ENCODE results near the gene PSMC4.

PSMC4 gene

DNA sequence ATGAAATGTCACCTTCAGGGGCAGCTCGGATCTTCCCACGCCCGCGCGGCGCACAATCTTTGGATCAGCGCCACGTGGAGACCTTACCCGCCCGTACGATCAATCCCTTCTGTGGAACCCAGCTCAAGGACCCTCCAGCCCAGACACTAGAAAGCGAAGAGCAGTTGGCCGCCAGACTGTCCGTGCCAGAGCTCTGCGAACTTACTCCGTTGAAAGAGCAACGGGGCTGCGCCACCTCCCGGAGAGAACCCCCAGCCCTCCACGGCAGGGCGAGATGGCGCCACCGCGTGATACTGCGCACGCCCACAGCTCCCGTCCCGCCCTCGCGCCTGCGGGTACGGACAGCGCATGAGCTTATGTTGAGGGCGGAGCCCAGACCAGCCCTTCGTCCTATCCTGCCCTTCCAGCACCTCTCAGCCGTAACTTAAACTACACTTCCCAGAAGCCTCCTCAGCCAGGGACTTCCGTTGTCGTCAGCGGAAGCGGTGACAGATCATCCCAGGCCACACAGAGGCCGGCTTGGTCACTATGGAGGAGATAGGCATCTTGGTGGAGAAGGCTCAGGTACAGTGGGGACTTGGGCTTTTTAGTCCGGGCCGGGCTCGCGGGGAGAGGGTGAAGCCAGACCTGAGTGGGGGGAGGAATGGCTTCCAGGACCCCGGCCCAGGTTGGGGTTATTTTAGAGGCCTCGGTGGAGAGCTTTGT is at the start of gene PSMC4:
Gene PSMC4, plus strand, starts transcription at position 491 of the 705 bp plus-strand sequence. Its CDS starts 38 bp downstream, at position 529.
- peak; percentile 97 for DNase-seq

DNA sequence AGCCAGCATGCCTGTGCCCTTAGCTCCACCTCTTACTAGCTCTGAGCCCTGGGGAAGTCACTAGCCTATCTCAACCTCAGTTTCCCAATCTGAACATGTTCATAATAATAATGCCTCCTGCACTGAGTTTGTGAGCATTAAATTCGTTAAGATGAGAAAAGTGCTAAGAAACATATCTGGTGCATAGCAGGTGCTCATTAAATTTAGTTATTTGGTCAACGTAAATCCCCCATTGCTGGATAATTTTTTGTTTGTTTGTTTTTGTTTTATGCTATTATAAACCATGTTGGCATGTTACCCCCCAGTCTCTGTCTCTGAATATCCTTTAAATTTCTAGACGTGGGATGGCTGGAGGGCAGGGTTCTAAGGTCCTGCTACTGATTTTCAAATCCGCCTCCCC is 47.1 kb upstream of the PSMC4 start:
- no peak for DNase-seq

DNA sequence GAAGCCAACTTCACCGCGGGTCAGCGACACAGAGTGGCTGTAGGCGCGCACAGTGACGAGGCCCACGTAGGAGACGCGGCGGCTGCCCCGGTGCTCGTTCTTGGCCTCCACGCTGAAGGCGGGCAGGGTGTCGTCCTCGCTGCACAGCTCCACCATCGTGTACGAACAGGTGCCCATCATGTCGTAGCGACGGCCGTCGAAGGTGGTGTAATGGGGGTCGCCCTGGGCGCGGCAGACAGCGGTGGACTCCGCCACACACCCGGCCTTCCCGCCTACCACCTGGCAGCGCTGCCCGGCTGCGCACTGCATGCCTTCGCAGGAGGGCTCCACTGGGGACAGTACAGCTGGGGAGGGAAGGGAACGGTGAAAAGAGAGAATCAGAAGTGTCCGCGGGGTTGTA is 46.6 kb upstream of the PSMC4 start:
- no peak for DNase-seq

DNA sequence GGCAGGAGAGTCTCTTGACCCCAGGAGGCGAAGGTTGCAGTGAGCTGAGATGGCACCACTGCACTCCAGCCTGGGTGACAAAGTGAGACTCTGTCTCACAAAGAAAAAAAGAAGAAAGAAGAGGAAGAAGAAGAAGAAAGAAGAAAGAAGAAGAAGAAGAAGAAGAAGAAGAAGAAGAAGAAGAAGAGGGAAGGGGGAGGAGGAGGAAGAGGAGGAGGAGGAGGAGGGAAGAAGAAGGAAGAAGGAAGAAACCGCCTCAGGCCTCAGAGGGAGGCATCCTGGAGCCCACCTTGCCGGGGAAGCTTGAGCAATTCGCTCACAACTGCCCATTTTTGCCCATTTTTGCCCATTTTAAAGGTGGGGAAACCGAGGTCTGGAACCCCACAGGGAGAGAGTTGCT is 46.0 kb upstream of the PSMC4 start:
- DNase-seq = no peak

DNA sequence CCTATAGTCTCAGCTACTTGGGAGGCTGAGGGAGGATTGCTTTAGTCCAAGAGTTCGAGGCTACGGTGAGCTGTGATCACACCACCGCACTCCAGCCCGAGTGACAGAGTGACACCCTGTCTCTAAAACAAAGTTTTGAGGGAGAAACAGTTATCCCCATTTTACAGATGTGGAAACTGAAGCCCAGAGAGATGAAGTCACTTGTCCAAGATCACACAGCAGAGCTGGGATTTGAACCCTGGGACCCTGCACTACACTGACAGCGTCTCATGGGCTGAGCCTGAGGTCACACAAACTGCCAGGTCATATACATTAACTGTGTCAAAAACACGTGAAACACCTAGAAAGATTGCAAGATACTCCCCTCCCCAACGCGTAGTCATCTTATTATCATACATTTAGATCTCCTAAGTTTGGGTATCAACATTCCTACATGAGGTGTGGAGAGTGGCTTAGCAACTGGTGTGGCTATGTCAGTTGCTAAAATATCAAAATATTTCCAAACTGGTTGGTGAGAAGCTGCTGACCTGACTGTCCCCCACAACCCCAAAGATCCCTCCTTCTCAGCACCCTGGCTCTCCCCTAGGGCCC is 44.7 kb upstream of the PSMC4 start:
- no peak for DNase-seq

DNA sequence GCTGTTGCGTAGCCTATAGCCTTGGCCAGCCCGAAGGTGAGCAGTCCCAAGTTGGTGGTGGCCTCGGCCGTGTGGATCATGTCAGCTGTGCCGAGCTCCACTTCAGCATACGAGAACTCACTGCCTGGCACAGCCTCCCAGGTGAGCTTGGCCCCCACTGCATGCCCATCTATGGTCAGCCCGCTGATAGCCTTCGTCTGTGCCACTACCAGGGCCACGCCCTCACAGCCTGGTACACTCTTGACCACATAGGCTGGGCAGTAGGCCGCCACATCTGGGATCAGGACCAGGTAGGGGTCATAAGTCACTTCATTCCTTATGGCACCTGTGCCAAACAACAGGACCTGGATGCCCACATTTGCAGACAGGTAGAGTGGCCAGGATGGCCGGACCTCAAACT is 43.9 kb upstream of the PSMC4 start:
- DNase-seq = no peak

DNA sequence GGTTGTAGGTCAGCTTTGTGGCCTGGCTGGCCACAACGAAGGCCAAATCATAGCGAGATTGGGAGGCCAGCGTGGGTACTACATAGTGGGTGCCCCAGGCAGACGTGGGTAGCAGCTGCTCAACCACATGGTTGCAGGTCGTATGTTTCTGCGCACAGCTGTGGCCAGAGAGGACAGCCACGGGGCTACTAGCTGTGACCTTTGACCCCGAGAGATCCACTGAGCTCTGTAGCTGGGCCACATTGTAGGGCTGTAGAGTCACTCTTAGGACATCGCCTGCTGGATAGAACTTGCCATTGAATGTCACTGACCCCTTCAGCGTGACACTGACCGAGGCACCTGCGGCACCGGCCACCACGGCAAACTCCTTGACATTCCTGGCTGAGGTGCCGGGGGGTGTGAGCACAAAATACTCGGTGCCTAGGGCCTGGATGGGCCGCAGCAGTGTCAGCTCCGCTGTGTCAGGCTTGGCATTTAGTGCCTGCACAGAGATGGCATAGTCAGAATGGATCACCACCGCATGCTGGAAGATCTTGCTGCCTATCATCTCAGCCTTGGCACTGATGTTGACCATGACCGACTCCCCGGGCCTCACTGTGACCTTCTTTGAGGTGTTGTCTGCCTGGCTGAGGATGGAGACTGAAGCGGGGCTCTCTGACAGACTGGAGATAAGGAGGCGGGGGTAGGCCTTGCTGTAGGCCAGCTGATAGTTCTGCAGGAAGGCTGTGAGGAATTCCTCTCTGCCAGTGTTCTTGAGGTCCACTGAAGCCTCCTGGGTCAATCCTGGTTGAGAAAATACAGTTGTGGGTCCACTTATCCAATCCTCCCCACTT is 43.2 kb upstream of the PSMC4 start:
- no peak for DNase-seq

DNA sequence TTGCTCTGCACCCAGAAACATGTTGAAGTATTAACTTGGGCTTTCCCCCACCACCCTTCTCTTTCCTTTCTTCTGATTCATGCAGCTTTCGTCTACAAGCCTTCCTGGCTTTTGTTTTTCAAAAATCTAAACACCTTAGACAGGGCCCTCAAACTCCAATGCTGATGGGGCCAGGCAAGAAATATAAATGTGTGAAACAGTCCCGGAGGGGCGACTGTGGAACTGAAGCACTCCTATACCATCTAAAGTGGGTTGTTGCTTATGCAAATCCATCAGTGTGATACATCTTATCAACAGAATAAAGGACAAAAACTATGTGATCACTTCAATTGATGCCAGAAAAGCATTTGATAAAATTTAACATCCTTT is 42.6 kb upstream of the PSMC4 start:
- DNase-seq = no peak

DNA sequence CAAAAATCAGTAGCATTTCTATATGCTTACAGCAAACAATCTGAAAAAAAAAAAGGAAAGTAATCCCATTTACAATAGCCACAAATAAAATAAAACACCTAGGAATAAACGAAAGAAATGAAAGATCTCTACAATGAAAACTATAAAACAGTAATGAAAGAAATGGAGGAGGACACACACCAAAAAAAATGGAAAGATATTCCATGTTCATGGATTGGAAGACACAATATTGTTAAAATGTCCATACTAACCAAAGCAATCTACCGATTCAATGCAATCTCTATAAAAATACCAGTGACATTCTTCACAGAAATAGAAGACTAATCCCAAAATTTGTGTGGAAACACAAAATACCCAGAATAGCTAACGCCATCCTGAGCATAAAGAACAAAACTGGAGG is 41.2 kb upstream of the PSMC4 start:
- DNase-seq = no peak

DNA sequence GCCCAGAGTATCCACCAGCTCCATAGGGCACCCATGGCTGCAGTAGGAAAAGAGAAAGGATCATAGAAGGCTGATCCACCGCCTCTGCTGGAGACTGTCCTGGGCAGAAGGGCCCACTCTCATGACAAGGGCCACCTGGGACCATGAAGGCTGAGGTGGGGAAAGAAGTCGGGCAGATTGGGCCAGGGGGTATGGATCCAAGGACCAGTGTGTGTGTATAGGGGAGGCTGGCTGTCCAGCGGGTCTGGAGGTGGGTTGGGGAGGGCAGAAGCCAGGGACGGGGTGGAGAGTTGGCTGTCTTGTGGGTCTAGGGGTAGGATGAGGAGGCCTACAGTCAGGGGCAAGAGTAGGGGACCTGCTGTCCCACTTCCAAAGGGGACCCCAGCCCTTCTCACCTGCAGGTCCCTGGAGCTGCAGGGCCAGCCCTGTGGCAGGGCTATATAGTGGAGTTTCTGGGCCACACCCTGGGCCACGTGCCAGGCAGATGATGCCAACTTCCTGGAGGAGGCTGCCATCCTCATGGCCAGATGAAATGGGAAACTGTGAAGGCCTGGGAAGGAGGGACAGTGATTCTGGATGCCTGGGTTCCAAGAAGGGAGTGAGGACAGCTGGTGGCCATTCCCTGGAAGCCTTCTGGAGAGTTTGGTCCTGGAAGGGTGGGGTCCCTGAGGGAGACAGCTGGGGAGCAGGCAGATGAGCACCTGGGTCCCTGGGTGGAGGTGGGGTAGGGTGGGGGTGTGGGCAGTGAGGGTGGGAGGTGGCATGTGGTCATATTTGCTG is 36.2 kb upstream of the PSMC4 start, which contains the start of gene FCGBP:
Gene FCGBP, minus strand, starts transcription at position 51 of the 780 bp plus-strand sequence.
- no peak for DNase-seq

DNA sequence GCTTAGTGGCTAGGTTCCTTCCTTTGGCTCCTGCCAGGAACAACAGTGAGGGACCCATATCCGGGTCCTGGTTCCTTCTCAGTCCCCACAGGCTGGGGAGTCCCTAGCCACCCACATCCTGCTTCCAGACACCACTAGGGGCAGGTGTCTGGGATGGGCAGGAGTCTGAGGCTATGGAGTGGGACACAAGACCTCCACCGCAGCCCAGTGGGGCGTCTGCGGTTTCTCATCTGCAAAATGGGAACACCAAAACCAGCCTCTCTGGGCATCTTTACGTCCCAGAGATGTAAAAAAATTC is 35.7 kb upstream of the PSMC4 start:
- DNase-seq = no peak

DNA sequence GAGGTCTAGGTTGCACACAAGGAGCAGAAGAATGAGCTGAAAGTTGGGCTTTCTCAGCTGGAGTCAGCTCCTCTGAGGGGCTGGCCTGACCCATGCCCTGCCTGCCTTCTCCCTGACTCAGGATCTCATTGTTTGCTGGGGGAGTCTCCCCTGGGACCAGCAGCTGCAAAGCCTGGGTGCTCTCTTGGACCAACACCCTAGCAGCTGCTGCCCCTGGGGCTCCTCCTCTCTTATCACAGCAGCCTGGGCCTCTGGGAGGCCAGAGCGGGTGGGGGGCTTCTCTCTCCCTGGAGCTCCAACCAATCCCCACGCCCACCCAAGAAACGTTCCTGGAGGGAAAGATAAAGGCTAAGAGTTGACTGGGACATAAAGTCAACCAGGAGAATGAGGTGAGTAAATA is 34.9 kb upstream of the PSMC4 start:
- DNase-seq = no peak

DNA sequence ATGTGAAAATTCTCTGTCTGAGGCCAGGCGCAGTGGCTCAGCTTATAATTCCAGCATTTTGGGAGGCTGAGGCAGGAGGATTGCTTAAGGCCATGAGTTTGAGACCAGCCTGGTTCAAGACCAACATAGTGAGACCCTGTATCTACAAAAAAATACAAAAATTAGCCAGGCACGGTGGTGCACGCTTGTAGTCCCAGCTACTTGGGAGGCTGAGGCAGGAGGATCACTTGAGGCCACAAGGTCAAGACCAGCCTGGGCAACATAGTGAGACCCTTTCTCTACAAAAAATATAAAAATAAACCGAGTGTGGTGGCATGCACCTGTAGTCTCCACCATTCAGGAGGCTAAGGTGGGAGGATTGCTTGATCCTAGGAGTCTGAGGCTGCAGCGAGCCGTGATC is 34.3 kb upstream of the PSMC4 start:
- no peak for DNase-seq

DNA sequence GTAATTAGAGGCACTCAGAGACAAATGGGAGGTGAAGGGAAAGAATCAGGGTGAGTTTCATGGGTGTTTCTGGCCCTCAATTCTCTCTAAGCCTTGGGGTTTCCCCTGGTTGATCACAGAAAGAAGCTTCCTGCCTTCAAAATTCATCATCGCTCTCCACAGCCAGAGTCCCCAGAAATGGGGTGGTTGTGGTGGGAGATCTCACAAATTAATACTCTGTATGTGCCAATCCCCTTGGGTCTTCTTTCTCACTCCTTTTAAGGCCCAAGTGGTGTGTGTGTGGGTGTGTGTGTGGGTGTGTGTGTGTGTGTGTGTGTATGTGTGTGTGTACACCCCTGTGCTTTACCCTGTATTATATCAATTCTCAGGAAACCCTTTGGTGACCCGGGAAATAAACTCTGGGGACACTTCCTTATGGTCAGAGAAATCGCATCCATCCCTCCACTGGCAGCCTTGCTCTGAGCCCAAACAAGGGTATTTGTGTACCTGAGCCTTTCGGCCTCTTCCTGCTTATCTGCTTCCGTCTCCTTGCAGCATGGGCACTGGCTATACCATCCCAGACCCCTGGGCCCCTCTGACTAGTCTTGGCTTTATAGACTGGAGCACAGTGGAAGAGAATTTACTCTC is 33.8 kb upstream of the PSMC4 start:
- peak; percentile 54 to 62 for DNase-seq

DNA sequence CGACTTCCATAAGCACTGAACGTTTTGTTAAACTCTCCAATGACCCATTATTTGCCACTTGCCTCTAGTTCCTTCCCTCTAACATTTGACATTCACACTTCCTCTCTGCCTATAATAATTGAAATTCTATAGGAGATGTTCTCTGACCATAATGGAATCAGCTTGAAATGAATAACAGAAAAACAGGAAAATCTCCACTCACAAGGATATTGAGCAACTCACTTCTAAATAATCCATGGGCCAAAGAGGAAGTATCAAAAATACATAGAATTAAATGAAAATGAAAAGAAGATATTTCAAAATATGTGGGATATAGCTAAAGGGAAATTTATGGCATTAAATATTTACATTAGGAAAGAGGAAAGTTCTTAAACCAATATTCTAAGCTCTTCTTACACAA is 33.2 kb upstream of the PSMC4 start:
- DNase-seq = no peak

DNA sequence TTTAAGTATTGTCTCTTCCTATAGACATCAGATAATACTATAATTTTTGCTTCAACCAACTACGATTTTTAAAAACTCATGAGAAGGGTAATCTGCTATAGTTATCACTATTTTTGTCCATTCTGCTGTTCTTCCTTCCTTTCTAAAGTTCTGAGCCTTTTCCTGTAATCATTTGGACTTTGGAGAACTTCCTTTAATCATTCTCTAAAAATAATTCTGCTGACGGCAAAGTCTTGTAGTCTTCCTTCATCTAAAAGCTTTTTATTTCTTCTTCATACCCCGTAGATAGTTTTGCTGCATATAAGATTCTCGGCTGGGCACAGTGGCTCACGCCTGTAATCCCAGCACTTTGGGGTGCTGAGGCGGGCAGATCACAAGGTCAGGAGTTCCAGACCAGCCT is 31.4 kb upstream of the PSMC4 start:
- no peak for DNase-seq

DNA sequence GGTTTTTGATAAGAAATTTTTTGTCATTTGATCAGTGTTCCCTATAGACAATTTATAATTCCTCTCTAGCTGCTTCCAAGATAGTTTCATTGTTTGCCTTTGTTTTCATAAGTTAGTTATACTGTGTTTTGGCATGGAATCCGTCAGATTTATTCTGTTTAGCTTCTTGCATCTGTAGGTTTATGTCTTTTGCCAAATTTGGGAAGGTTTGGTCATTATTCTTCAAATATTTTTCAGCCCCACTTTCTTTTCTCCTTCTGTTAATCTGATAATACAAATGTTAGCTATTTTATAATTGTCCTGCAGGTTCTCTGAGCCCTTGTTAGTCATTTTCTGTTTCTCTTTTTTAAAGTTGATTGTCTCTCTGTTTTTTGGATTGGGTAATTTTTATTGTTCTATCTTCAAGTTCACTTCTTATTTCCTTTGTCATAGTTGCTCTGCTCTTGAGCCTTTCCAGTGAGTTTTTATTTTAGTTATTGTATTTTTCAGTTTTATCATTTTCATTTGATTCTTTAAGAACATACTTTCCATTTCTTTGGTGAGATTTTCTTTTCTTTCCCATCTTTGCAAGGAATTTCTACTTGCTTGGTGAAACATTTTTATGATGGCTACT is 30.6 kb upstream of the PSMC4 start:
- DNase-seq = no peak

DNA sequence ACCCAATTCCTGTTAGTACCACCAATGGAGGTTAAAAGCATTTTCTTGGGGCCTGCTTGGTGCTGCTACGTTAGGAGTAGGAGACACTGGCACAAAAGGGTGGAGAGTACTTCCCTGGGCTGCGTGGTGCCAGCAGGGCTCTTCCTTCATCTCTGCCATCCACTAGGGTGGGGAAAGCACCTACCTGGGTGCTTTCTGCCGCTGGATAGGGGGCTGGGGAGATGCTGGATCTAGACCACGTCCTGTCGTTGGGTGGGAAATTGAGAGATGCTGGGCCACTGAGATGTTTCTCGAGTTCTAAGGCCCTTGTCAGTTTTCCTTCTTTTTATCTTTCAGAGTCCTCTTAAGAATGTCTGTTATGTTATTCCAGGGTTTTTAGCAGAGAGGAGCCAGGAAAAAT is 29.8 kb upstream of the PSMC4 start:
- no peak for DNase-seq

DNA sequence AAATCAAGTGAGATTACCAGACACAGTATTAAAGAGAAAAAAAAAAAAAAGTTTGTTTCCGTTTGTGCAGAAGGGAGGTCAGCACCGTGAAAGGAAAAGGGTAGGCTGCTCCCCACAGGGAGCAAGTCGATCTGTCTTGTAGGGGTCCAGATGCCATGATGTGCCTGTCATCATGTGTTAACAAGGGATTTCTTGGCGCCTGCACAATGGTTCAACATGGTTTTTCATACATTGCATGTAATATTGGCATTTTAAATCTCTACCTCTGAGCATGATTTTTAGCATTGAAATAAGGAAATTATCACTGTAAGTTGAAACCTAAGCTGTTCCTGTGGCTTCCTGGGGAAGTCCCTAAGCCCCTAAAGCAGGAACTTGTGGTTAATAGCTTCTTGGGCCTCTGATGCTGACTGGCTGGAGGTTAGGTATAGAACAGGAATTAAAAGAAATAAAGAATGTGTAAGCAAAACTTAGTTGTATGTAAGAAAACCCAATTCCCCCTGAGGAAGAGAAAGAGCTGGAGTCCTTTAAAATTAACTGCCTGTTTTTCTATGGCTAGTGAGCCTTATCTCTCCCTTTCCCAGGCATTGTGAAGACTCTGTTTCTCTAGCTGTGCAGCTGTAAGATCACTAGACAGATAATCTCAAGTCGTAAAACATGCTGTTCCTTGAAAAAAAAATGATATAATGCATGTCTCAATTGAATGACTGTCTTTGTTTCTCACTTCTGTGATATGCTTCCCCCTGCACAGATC is 29.2 kb upstream of the PSMC4 start:
- peak; percentile 30 to 38 for DNase-seq

DNA sequence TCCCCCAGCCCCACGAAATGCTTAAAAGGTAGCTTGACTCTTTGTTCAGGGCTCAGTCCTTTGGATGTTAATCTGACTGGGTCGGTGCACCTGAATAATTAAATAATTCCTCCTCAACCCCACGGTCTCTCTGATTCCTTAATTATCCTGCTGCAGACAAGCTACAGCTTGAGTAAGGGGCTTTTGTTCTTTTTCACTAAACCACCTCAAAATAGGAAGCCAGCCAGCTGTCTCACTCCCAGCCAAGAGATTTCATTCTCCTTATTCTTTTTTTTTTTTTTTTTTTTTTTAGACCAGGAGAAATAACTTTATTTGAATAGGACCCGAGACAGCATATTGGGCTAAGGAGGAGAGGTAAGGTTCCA is 28.6 kb upstream of the PSMC4 start:
- DNase-seq = no peak

DNA sequence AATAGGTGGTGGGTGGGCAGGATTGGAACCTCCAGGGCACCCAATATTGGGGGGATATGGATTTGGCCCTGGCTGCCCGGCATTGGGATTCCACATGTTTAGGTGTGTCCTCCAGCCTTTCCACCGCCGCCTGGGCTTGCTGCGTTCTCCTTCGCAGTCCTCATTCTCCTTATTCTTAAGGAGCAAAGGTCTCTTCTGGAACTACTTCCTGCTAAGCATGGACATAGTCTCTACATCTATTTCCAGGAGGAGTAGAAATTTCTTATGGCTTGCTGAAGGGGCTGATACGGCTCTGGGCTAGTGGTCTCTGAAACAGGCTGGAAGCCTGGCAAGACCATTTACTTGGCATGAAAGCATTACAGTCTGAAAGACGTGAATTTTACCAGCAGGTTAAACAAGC is 27.4 kb upstream of the PSMC4 start:
- no peak for DNase-seq

DNA sequence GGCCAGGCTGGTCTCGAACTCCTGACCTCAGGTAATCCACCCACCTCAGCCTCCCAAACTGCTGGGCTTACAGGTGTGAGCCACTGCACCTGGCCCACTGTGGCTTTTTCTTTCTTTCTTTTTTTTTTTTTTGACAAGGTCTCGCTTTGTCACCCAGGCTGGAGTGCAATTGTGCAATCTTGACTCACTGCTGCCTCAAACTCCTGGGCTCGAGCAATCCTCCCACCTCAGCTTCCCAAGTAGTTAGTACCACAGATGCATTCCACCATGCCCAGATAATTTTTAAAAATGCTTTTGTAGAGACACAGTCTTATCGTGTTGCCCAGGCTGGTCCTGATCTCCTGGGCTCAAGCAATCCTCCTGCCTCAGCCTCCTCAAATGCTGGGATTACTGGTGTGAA is 24.4 kb upstream of the PSMC4 start:
- no peak for DNase-seq
